ENCODE measurements around the gene RBM15. TPM values are rescaled to one million over a fixed set of nuclear protein-coding genes. Genes with fewer than 3 reads are reported as not detected.

The RBM15 gene
- total RNA-seq, 4 donors from 2014 or later = 18.3 to 37.1 (median 21.1) TPM

DNA sequence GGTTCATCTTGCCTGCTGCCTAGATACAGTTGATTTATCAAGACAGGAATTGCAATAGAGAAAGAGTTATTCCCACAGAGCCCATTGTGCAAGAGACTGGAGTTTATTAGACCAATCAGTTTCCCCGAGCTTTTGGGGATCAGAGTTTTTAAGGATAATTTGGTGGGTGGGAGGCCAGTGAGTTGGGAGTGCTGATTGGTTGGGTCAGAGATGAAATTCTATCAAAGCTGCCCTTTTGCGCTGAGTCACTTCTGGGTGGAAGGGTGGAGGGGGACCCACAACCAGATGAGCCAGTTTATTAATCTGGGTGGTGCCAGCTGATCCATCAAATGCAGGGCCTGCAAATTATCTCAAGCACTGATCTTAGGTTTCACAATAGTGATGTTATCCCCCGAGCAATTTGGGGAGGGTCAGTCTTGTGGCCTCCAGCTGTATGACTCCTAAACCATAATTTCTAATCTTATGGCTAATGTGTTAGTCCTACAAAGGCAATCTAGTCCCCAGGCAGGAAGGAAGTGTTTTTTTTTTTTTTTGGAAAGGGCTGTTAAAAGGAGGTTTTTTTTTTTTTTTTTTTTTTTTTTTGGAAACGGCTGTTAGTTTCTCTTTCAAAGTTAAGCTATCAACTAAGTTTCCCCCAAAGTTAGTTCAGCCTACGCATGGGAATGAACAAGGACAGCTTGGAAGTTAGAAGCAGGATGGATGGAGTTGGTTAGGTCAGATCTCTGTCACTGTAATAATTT lies 44.2 kb downstream of the RBM15 start:
- DNase-seq (ENCODE audit: low spot score in 2 of 2) = no peak
- WGBS, 2 donors = 43 to 65% methylated on average over 5 of the region's 5 CpGs
- TF ChIP-seq, protein P1, sequence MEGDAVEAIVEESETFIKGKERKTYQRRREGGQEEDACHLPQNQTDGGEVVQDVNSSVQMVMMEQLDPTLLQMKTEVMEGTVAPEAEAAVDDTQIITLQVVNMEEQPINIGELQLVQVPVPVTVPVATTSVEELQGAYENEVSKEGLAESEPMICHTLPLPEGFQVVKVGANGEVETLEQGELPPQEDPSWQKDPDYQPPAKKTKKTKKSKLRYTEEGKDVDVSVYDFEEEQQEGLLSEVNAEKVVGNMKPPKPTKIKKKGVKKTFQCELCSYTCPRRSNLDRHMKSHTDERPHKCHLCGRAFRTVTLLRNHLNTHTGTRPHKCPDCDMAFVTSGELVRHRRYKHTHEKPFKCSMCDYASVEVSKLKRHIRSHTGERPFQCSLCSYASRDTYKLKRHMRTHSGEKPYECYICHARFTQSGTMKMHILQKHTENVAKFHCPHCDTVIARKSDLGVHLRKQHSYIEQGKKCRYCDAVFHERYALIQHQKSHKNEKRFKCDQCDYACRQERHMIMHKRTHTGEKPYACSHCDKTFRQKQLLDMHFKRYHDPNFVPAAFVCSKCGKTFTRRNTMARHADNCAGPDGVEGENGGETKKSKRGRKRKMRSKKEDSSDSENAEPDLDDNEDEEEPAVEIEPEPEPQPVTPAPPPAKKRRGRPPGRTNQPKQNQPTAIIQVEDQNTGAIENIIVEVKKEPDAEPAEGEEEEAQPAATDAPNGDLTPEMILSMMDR (IDR thresholded peaks at IDR 0.05) = no peak
- TF ChIP-seq POLR2A (IDR thresholded peaks at IDR 0.05) = no peak
- intact Hi-C loops (cut with DNase I; ENCODE audit: low total_unique reads) = no loop called here
- no peak overlapping the region for H3K4me3 ChIP-seq (ENCODE audit: low read depth, poor library complexity, severe bottlenecking)

DNA sequence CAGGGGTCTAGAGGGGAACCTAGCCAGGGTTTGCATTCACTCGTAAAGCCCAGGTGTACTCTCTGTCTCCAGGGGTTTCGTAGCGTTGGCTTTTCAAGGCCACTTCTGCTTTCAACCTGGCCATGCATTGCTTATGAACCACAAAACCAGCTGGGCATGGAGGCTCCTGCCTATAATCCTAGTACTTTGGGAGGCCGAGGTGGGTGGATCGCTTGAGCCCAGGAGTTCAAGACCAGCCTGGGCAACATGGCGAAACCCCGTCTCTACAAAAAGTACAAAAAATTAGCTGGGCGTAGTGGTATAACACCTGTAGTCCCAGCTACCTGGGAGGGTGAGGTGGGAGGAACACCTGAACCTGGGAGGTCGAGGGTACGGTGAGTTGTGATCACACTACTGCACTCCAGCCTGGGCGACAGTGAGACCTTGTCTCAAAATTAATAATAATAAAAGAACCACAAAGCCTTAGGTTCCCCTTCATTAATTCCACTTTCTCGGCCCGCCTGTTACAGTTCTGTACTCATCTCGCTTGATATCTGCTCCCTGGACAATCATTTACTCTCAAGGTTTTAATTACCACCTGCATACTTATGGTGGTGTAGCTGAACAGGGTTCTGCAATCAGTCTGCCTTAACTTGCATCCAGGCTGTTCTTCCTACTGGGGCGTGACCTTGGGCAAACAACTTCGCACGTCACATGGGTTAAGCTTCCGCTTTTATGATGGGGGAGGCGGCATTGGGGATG lies 45.6 kb downstream of the RBM15 start:
- 93 to 97% methylated on average over 19 of the region's 19 CpGs for WGBS, 2 donors
- no peak overlapping the region for H3K4me3 ChIP-seq (ENCODE audit: low read depth, poor library complexity, severe bottlenecking)
- no peak for TF ChIP-seq POLR2A (IDR thresholded peaks at IDR 0.05)
- TF ChIP-seq, protein P1 (IDR thresholded peaks at IDR 0.05) = no peak
- intact Hi-C loops (cut with DNase I; ENCODE audit: low total_unique reads) = no loop called here
- DNase-seq (ENCODE audit: low spot score in 2 of 2) = no peak

DNA sequence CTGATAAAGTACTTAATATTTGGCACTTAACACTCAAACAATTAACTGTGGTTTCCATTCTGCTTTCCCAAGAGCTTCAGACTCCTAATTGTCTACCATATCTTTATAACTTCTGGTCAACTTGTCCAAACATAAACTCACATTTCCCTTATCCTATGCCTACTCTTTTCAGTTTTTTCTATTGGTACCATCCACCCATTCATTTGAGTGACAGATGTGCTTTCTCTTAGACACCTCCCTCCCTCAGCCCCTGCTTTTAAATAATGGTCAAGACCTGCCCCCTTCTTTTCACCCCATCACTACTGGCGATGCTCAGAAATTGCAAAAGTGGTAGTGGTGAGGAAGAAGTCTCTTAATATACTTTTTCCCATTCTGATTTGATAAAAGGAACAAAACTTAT lies 46.2 kb downstream of the RBM15 start:
- intact Hi-C loops (cut with DNase I; ENCODE audit: low total_unique reads) = no loop called here
- 96 to 97% methylated on average over 1 of the region's 1 CpG for WGBS, 2 donors

DNA sequence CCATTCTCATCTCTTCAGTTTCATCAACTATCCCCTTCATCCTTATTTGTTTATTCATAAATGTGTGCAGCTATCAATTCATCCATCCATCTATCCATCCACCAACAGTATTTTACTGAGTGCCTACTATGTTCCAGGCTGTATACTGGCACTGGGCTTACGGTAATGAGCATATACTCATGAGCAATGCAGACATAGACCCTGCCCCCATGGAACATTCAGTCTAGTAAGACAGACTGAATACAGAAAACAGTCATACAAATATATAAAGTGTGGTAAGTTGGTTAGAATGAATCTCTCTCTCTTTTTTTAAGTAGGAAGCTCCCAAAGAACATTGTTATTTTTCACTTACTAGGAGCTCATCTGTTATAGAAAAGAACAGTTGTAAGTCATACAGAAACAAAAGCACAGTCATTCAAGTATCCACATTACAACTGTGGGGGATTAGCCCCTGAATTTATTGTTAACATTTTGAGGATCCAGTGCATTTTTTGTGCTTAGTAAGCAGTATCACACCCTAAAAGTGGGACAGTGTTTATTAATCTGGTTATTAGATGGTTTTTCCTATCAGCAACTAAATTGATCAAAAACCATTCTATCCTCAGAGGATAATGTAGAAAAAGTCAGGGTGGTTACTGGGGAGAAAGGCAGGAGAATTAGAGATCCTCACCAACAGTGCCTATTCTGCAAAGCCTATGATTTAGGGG lies 48.0 kb downstream of the RBM15 start:
- 95 to 100% methylated on average over 1 of the region's 1 CpG for WGBS, 2 donors
- H3K4me3 ChIP-seq (ENCODE audit: low read depth, poor library complexity, severe bottlenecking) = no peak overlapping the region
- DNase-seq (ENCODE audit: low spot score in 2 of 2) = no peak
- intact Hi-C loops (cut with DNase I; ENCODE audit: low total_unique reads) = no loop called here
- TF ChIP-seq, protein P1 (IDR thresholded peaks at IDR 0.05) = no peak
- no peak for TF ChIP-seq POLR2A (IDR thresholded peaks at IDR 0.05)

More for the DNA sequence above, 46.2 kb downstream of the RBM15 start:
- no peak for DNase-seq (ENCODE audit: low spot score in 2 of 2)
- H3K4me3 ChIP-seq (ENCODE audit: low read depth, poor library complexity, severe bottlenecking) = no peak overlapping the region
- TF ChIP-seq, protein P1 (IDR thresholded peaks at IDR 0.05) = no peak
- TF ChIP-seq POLR2A (IDR thresholded peaks at IDR 0.05) = no peak

DNA sequence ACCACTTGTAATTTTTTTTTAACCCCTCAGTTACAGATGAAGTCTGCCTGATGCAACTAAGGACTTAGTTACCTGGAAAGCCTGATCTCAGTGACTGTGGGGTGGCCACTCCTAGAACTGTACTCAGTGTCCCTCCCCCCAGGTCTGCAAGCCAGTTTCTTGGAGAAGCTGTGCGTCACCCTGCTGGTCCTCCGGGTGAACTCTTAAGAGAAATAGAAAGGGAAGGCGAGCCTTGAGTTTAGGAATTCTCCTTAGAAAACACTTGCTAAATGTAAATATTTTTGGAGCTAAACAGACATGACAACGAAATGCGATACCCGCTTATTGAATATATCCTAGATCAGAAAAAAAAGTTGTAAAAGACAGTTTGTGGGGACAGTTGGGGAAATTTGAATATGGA lies 50.9 kb downstream of the RBM15 start:
- no peak overlapping the region for H3K4me3 ChIP-seq (ENCODE audit: low read depth, poor library complexity, severe bottlenecking)
- intact Hi-C loops (cut with DNase I; ENCODE audit: low total_unique reads) = no loop called here
- TF ChIP-seq, protein P1 (IDR thresholded peaks at IDR 0.05) = no peak
- no peak for TF ChIP-seq POLR2A (IDR thresholded peaks at IDR 0.05)
- WGBS, 2 donors = 64 to 70% methylated on average over 6 of the region's 6 CpGs
- no peak for DNase-seq (ENCODE audit: low spot score in 2 of 2)
